HepG2 (cell line): Measurements from ENCODE around the gene ALPI. TPM values are rescaled to one million over a fixed set of nuclear protein-coding genes. Genes with fewer than 3 reads are reported as not detected.

Source experiments
- ATAC-seq: fragments of 200-7000 bp; cut with Tn5 transposase; 3 replicates; pipeline ENCODE4 v1.9.1; 2020; ENCODE audit warnings: mild to moderate bottlenecking, moderate library complexity
- BruUV-seq: library from RNA; stranded (reverse); fragments of 400-500 nt; replicated peaks from 2 replicates; lab custom pipeline; 2021; lab: Mats Ljungman, UMichigan
- CTCF ChIA-PET: fragments of 300-600 bp; formaldehyde crosslinking; extraction: SDS; loops from one replicate; lab custom pipeline; 2021; ENCODE audit warnings: low total read pairs, inconsistent platforms, low intra/inter-chr PET ratio; lab: Yijun Ruan, JAX
- POLR2A ChIA-PET: fragments of 350-600 bp; sonication (Branson Sonifier 250); formaldehyde crosslinking; loops from one replicate; lab custom pipeline; 2020; ENCODE audit warnings: antibody characterized with exemption, inconsistent platforms; lab: Yijun Ruan, JAX
- DNase-seq: peaks from one replicate; pipeline ENCODE4 v3.0.0-alpha.2; 2015; ENCODE audit warnings: low spot score
- FAIRE-seq: peaks from 3 replicates; lab custom pipeline; 2011; peaks lifted over from hg19 to GRCh38; lab: Jason Lieb, UNC
- H2AFZ ChIP-seq: one replicate; pipeline ENCODE4 v1.6.1; 2011; ENCODE audit warnings: low read length, inconsistent platforms
- H3K27ac ChIP-seq: fragments of 300-600 bp; 3 replicates; pipeline ENCODE4 v1.8.0; 2011; ENCODE audit warnings: mixed run types, mild to moderate bottlenecking, mixed read lengths, low read length, inconsistent platforms; ENCODE audit not compliant: insufficient read depth; ENCODE audit errors: extremely low read length
- H3K27me3 ChIP-seq, 2 experiments: fragments of 200-600 bp in 1 of 2; 2 replicates in 1 of 2; 3 replicates in 1 of 2; pipeline versions ENCODE4 v1.6.0 to v1.8.0; 2011; ENCODE audit warnings: low read length in 2 of 2, mild to moderate bottlenecking in 2 of 2, moderate library complexity in 2 of 2, inconsistent platforms in 1 of 2; ENCODE audit not compliant: insufficient read depth in 2 of 2, control insufficient read depth in 1 of 2
- H3K36me3 ChIP-seq, 2 experiments: fragments of 200-600 bp in 1 of 2; replicated peaks in 1 of 2; 2 replicates in 1 of 2; 3 replicates in 1 of 2; pipeline versions ENCODE4 v1.5.1 to v1.8.0; 2011; ENCODE audit warnings: low read length in 2 of 2, inconsistent platforms in 1 of 2; ENCODE audit not compliant: insufficient read depth in 2 of 2, control insufficient read depth in 1 of 2
- H3K4me1 ChIP-seq: 2 replicates; pipeline ENCODE4 v1.5.1; 2012; ENCODE audit warnings: low read length, inconsistent platforms; ENCODE audit not compliant: insufficient read depth
- H3K4me2 ChIP-seq: 2 replicates; pipeline ENCODE4 v1.6.0; 2011; ENCODE audit warnings: low read depth, low read length, inconsistent platforms
- H3K4me3 ChIP-seq, 3 experiments: fragments of 200-600 bp in 1 of 3; sonication (generic), shearing (Covaris generic) in 1 of 3; replicated peaks in 1 of 3; 2 replicates each; pipeline ENCODE4 v1.5.1; 2011 to 2016; ENCODE audit warnings: low read length in 3 of 3, inconsistent platforms in 2 of 3, low read depth in 2 of 3, mild to moderate bottlenecking in 2 of 3, control low read depth in 1 of 3, mixed read lengths in 1 of 3; ENCODE audit not compliant: insufficient read depth in 1 of 3
- H3K79me2 ChIP-seq: one replicate; pipeline ENCODE4 v1.6.1; 2011; ENCODE audit warnings: low read length, inconsistent platforms; ENCODE audit not compliant: insufficient read depth
- H3K9ac ChIP-seq: 2 replicates; pipeline ENCODE4 v1.6.0; 2011; ENCODE audit warnings: mild to moderate bottlenecking, low read depth, low read length, inconsistent platforms; ENCODE audit not compliant: insufficient read depth
- H3K9me3 ChIP-seq: 2 replicates; pipeline ENCODE4 v1.5.1; 2012; ENCODE audit warnings: mild to moderate bottlenecking, low read length
- H4K20me1 ChIP-seq: 2 replicates; pipeline ENCODE4 v1.6.0; 2011; ENCODE audit warnings: inconsistent platforms, mild to moderate bottlenecking, low read length, moderate library complexity; ENCODE audit not compliant: insufficient read depth
- ARNT ChIP-seq: fragments of 450-650 bp; IDR thresholded peaks from 2 replicates; pipeline ENCODE4 v1.6.1; 2017
- KLF13 ChIP-seq: sonication (generic); formaldehyde crosslinking; IDR thresholded peaks from 2 replicates; pipeline ENCODE4 v1.4.0; 2020; ENCODE audit warnings: mild to moderate bottlenecking, missing genetic modification reagents
- NAIF1 ChIP-seq: sonication (generic); formaldehyde crosslinking; IDR thresholded peaks from 2 replicates; pipeline ENCODE4 v1.5.0; 2020; ENCODE audit warnings: mild to moderate bottlenecking, missing genetic modification reagents, borderline replicate concordance
- NPAS2 ChIP-seq: sonication (generic); formaldehyde crosslinking; IDR thresholded peaks from 2 replicates; pipeline ENCODE4 v1.8.0; 2022; ENCODE audit warnings: mild to moderate bottlenecking, missing genetic modification reagents, borderline replicate concordance
- XRCC5 ChIP-seq: fragments of 200-400 bp; formaldehyde crosslinking; optimal IDR thresholded peaks from 2 replicates; pipeline ENCODE3; 2017; ENCODE audit warnings: mild to moderate bottlenecking, low read length
- ZNF337 ChIP-seq: sonication (generic); formaldehyde crosslinking; IDR thresholded peaks from 2 replicates; pipeline ENCODE4 v1.5.1; 2020; ENCODE audit warnings: missing genetic modification reagents, low read depth, mild to moderate bottlenecking, borderline replicate concordance
- ZNF33B ChIP-seq: sonication (generic); formaldehyde crosslinking; IDR thresholded peaks from 2 replicates; pipeline ENCODE4 v1.5.1; 2020; ENCODE audit warnings: mild to moderate bottlenecking, missing genetic modification reagents
- ZNF776 ChIP-seq: sonication (generic); formaldehyde crosslinking; IDR thresholded peaks from 2 replicates; pipeline ENCODE4 v1.4.0; 2020; ENCODE audit warnings: mild to moderate bottlenecking, missing genetic modification reagents
- ZZZ3 ChIP-seq: sonication (generic); formaldehyde crosslinking; IDR thresholded peaks from 2 replicates; pipeline ENCODE4 v1.4.0; 2020; ENCODE audit warnings: missing genetic modification reagents, mild to moderate bottlenecking, borderline replicate concordance
- WGBS: methylation state at CpG from one replicate; pipeline ENCODE4 v1.1.6; 2017; ENCODE audit warnings: low lambda C conversion rate; 5-methylcytosine and 5-hydroxymethylcytosine counted together
- in situ Hi-C: cut with HindIII; loops from 2 replicates; pipeline ENCODE4 v1.10.0; 2017; ENCODE audit warnings: low pct_unique_long_range_greater_than_20kb; ENCODE audit not compliant: extremely low pct_ligation_motif_present
- intact Hi-C: fragments of 100-400 bp; cut with micrococcal nuclease; formaldehyde crosslinking; loops from one replicate; pipeline ENCODE4 v1.10.0; 2022; ENCODE audit not compliant: unreplicated experiment
- polyA plus RNA-seq, 8 experiments: library from polyadenylated mRNA; depleted of rRNA in 3 of 8; stranded (reverse) in 7 of 8; unstranded in 1 of 8; fragments of >200 nt; fragmentation: Illumina TruSeq in 4 of 8; extraction: Trizol in 4 of 8; gene quantifications; 2 replicates each; pipeline versions ENCODE4 v1.2.1 to v1.2.3, GENCODE V29; 2011 to 2016; ENCODE audit warnings: low read depth in 4 of 8, missing spikeins in 1 of 8, mixed read lengths in 1 of 8; ENCODE audit not compliant: insufficient read depth in 1 of 8
- total RNA-seq, 5 experiments: library from RNA; depleted of rRNA; stranded (reverse); fragments of >200 nt; fragmentation: Illumina TruSeq; extraction: Trizol; gene quantifications; 2 replicates each; pipeline ENCODE4 v1.2.3, GENCODE V29; 2016; ENCODE audit warnings: low read depth in 1 of 5
- TF ChIP-seq, protein P1 (sequence below): IDR thresholded peaks from 2 replicates; pipeline ENCODE4 v1.6.1; 2018; ENCODE audit warnings: missing genetic modification reagents, mild to moderate bottlenecking, missing compliant biosample characterization
- TF ChIP-seq, protein P2 (sequence below): sonication (generic); formaldehyde crosslinking; IDR thresholded peaks from 2 replicates; pipeline ENCODE4 v1.4.0; 2020; ENCODE audit warnings: low read depth, mild to moderate bottlenecking, missing genetic modification reagents

Gene ALPI
- total and polyA plus RNA-seq, 2 of the 13 experiments (the other 11 are each of a cell fraction or from before 2014, with no cell fraction given), result not detected

DNA sequence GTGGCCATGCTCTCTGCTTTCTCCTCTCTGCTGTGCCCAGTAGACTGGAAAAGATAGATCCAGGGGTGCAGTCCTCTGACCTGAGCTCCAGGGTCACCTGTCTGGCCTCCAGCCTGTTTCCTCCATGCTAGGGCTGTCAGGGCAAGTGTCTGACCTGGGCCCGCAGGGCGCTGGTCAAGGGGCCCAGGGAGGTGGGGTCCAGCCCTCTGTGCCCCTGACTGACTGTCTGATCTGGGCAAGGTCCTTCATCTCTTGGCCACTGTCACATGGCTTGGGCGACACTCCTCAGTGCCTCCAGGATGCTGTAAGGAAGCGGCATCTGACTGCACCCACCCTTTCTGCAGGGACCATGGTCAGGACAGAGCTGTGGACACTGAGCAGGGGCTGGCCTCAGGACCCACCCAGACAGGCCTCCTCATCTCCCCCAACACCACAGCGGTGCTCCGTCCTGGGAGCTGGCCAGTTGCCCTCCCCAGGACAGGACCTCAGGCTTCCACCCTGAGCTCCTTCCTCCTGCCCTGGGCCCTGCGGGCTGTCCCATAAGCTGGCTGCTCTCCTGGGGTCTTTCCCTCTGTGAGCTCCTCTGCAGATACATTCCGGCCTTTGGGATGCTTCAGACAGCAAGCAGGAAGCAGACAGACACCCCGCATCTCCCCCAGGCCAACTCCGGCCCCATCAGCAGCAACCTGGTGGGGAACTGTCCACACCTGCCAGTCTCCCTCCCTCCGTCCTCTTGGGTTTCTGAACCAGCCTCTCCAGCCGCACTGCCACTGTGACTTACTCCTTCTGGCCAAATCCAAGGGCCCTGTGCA is 21.2 kb upstream of the ALPI start:
- no peak overlapping the region for H3K9ac ChIP-seq
- in situ Hi-C loops (no loop called here), intact Hi-C loops (no loop called here)
- H3K4me2 ChIP-seq, result no peak overlapping the region
- no peaks in the 10 kb centered on the region for H3K79me2 ChIP-seq
- H2AFZ ChIP-seq, result no peak overlapping the region
- H3K27ac ChIP-seq, result no peak overlapping the region
- no peak for TF ChIP-seq XRCC5
- TF ChIP-seq NAIF1, result no peak
- no peak for TF ChIP-seq ZNF776 (CRISPR knock-in tag)
- TF ChIP-seq ZZZ3, result no peak
- no peak for TF ChIP-seq KLF13
- no peak for TF ChIP-seq NPAS2 (CRISPR knock-in tag)
- no peak for TF ChIP-seq ZNF337
- TF ChIP-seq ARNT, result no peak
- TF ChIP-seq, protein P1, sequence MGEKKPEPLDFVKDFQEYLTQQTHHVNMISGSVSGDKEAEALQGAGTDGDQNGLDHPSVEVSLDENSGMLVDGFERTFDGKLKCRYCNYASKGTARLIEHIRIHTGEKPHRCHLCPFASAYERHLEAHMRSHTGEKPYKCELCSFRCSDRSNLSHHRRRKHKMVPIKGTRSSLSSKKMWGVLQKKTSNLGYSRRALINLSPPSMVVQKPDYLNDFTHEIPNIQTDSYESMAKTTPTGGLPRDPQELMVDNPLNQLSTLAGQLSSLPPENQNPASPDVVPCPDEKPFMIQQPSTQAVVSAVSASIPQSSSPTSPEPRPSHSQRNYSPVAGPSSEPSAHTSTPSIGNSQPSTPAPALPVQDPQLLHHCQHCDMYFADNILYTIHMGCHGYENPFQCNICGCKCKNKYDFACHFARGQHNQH (CRISPR knock-in tag), result no peak
- no peak for TF ChIP-seq ZNF33B (CRISPR knock-in tag)
- TF ChIP-seq, protein P2, sequence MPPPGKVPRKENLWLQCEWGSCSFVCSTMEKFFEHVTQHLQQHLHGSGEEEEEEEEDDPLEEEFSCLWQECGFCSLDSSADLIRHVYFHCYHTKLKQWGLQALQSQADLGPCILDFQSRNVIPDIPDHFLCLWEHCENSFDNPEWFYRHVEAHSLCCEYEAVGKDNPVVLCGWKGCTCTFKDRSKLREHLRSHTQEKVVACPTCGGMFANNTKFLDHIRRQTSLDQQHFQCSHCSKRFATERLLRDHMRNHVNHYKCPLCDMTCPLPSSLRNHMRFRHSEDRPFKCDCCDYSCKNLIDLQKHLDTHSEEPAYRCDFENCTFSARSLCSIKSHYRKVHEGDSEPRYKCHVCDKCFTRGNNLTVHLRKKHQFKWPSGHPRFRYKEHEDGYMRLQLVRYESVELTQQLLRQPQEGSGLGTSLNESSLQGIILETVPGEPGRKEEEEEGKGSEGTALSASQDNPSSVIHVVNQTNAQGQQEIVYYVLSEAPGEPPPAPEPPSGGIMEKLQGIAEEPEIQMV (CRISPR knock-in tag), result no peak
- TF ChIP-seq, all 625 proteins: peak for 0
- ATAC-seq (no peak), FAIRE-seq (no peak), DNase-seq (no peak)
- ChIA-PET POLR2A (no interaction called here), CTCF (no interaction called here)
- BruUV-seq, result no TSS peak
- Histone ChIP-seq H3K9me3 (no peaks in the 10 kb centered on the region), H4K20me1 (no peaks in the 10 kb centered on the region), H3K4me3 (no peak overlapping the region), H3K36me3 (no peaks in the 10 kb centered on the region), H3K4me1 (no peaks in the 10 kb centered on the region), H3K27me3 (peaks cover 24 to 44% of the 10 kb centered on the region in 2 experiments)
- WGBS, result 45% methylated on average over 10 of the region's 12 CpGs
